HepG2 (cell line): ENCODE results near the gene RASA2. TPM values are rescaled to one million over a fixed set of nuclear protein-coding genes. Genes with fewer than 3 reads are reported as not detected.

Experiments used
- ATF4 ChIP-seq, 2 experiments: fragments of 450-650 bp in 1 of 2; sonication (generic) in 1 of 2; formaldehyde crosslinking; IDR thresholded peaks; 2 replicates each; pipeline versions ENCODE4 v1.5.0 to v1.8.0; 2020 to 2022; ENCODE audit warnings: mild to moderate bottlenecking in 1 of 2, missing genetic modification reagents in 1 of 2
- CREM ChIP-seq, 2 experiments: sonication (generic) in 1 of 2; formaldehyde crosslinking in 1 of 2; IDR thresholded peaks; 2 replicates each; pipeline versions ENCODE4 v1.4.0 to v1.6.1; 2016 to 2020; ENCODE audit warnings: antibody characterized with exemption in 1 of 2, mild to moderate bottlenecking in 1 of 2, missing genetic modification reagents in 1 of 2
- FOXK1 ChIP-seq: sonication (generic); formaldehyde crosslinking; IDR thresholded peaks from 2 replicates; pipeline ENCODE4 v1.4.0; 2020; ENCODE audit warnings: low read depth, missing genetic modification reagents, borderline replicate concordance
- HDAC6 ChIP-seq: fragments of 200-600 bp; sonication (generic); IDR thresholded peaks from 2 replicates; pipeline ENCODE4 v1.7.0; 2017; ENCODE audit warnings: mild to moderate bottlenecking, antibody characterized with exemption, low read length, low read depth
- HMG20A ChIP-seq: IDR thresholded peaks from 2 replicates; pipeline ENCODE4 v1.6.1; 2016; ENCODE audit warnings: borderline replicate concordance
- MTF1 ChIP-seq: sonication (generic); formaldehyde crosslinking; IDR thresholded peaks from 2 replicates; pipeline ENCODE4 v1.5.0; 2020; ENCODE audit warnings: missing genetic modification reagents
- PATZ1 ChIP-seq: sonication (generic); formaldehyde crosslinking; IDR thresholded peaks from 2 replicates; pipeline ENCODE4 v1.4.0; 2020; ENCODE audit warnings: missing genetic modification reagents
- PHF8 ChIP-seq: sonication (generic); formaldehyde crosslinking; IDR thresholded peaks from 2 replicates; pipeline ENCODE4 v1.5.0; 2020; ENCODE audit warnings: missing genetic modification reagents
- PRDM4 ChIP-seq: sonication (generic); formaldehyde crosslinking; IDR thresholded peaks from 2 replicates; pipeline ENCODE4 v1.9.0; 2021; ENCODE audit warnings: missing genetic modification reagents, borderline replicate concordance
- RXRA ChIP-seq: sonication (generic); formaldehyde crosslinking; IDR thresholded peaks from 2 replicates; pipeline ENCODE4 v1.5.1; 2020; ENCODE audit warnings: missing genetic modification reagents
- SATB2 ChIP-seq: sonication (generic); formaldehyde crosslinking; IDR thresholded peaks from 2 replicates; pipeline ENCODE4 v1.5.0; 2020; ENCODE audit warnings: missing genetic modification reagents
- SRSF4 ChIP-seq: fragments of 200-400 bp; formaldehyde crosslinking; IDR thresholded peaks from one replicate; pipeline ENCODE4 v1.6.1; 2018; ENCODE audit warnings: mild to moderate bottlenecking, low read depth, low read length, moderate library complexity; ENCODE audit not compliant: poor library complexity, severe bottlenecking
- SUZ12 ChIP-seq: fragments of 150-350 bp; IDR thresholded peaks from 2 replicates; pipeline ENCODE4 v1.6.1; 2014; ENCODE audit warnings: low read depth, low read length
- TAF1 ChIP-seq: sonication (generic); formaldehyde crosslinking; IDR thresholded peaks from 2 replicates; pipeline ENCODE4 v1.4.0; 2020; ENCODE audit warnings: missing genetic modification reagents
- TCF12 ChIP-seq, 2 experiments: fragments of 450-650 bp in 1 of 2; sonication (generic) in 1 of 2; formaldehyde crosslinking in 1 of 2; IDR thresholded peaks; 2 replicates each; pipeline versions ENCODE4 v1.6.1 to v1.8.0; 2017 to 2022; ENCODE audit warnings: antibody characterized with exemption in 1 of 2, mild to moderate bottlenecking in 1 of 2, missing genetic modification reagents in 1 of 2, moderate library complexity in 1 of 2
- THAP8 ChIP-seq: sonication (generic); formaldehyde crosslinking; IDR thresholded peaks from 2 replicates; pipeline ENCODE4 v1.5.1; 2020; ENCODE audit warnings: missing genetic modification reagents, mild to moderate bottlenecking, borderline replicate concordance
- XBP1 ChIP-seq: sonication (generic); formaldehyde crosslinking; IDR thresholded peaks from 2 replicates; pipeline ENCODE4 v1.5.0; 2020; ENCODE audit warnings: missing genetic modification reagents
- XRCC5 ChIP-seq: fragments of 200-400 bp; formaldehyde crosslinking; optimal IDR thresholded peaks from 2 replicates; pipeline ENCODE3; 2017; ENCODE audit warnings: mild to moderate bottlenecking, low read length
- ZFY ChIP-seq: sonication (generic); formaldehyde crosslinking; IDR thresholded peaks from 2 replicates; pipeline ENCODE4 v1.4.0; 2020; ENCODE audit warnings: missing genetic modification reagents
- ZNF138 ChIP-seq: sonication (generic); formaldehyde crosslinking; IDR thresholded peaks from 2 replicates; pipeline ENCODE4 v1.5.0; 2020; ENCODE audit warnings: mild to moderate bottlenecking, low read depth, missing genetic modification reagents
- ZNF224 ChIP-seq: sonication (generic); formaldehyde crosslinking; IDR thresholded peaks from 2 replicates; pipeline ENCODE4 v1.5.0; 2020; ENCODE audit warnings: mild to moderate bottlenecking, missing genetic modification reagents
- ZNF232 ChIP-seq: sonication (generic); formaldehyde crosslinking; IDR thresholded peaks from 2 replicates; pipeline ENCODE4 v1.4.0; 2020; ENCODE audit warnings: missing genetic modification reagents, borderline replicate concordance
- polyA plus RNA-seq, 8 experiments: library from polyadenylated mRNA; depleted of rRNA in 3 of 8; stranded (reverse) in 7 of 8; unstranded in 1 of 8; fragments of >200 nt; fragmentation: Illumina TruSeq in 4 of 8; extraction: Trizol in 4 of 8; gene quantifications; 2 replicates each; pipeline versions ENCODE4 v1.2.1 to v1.2.3, GENCODE V29; 2011 to 2016; ENCODE audit warnings: low read depth in 4 of 8, missing spikeins in 1 of 8, mixed read lengths in 1 of 8; ENCODE audit not compliant: insufficient read depth in 1 of 8
- total RNA-seq, 5 experiments: library from RNA; depleted of rRNA; stranded (reverse); fragments of >200 nt; fragmentation: Illumina TruSeq; extraction: Trizol; gene quantifications; 2 replicates each; pipeline ENCODE4 v1.2.3, GENCODE V29; 2016; ENCODE audit warnings: low read depth in 1 of 5

Gene RASA2
- total and polyA plus RNA-seq, 2 of the 13 experiments (the other 11 are each of a cell fraction or from before 2014, with no cell fraction given) = 5.4 to 8.5 TPM

- peak; percentile 46; the same call in 1 of the 2 replicates for TF ChIP-seq ZFY (CRISPR knock-in tag)
- TF ChIP-seq PHF8 (CRISPR knock-in tag) = 0 out of 2 replicates have a peak, but pooled peaks have one; percentile 27
- TF ChIP-seq MTF1 = no peak
- TF ChIP-seq SUZ12 = peak; percentile 53; the same call in 1 of the 2 replicates
- TF ChIP-seq PATZ1 (CRISPR knock-in tag) = no peak
- no peak for TF ChIP-seq ZNF138 (CRISPR knock-in tag)
- no peak for TF ChIP-seq HMG20A (CRISPR knock-in tag)
- TF ChIP-seq RXRA (CRISPR knock-in tag) = no peak
- TF ChIP-seq SATB2 (CRISPR knock-in tag) = no peak
- TF ChIP-seq HDAC6 = no peak
- TF ChIP-seq TCF12 (IDR thresholded peaks at IDR 0.05) = no peak
- no peak for TF ChIP-seq TCF12 (CRISPR knock-in tag; IDR thresholded peaks at IDR 0.05)
- no peak for TF ChIP-seq FOXK1 (CRISPR knock-in tag)
- TF ChIP-seq THAP8 (CRISPR knock-in tag) = no peak
- peak; percentile 34; the same call in 1 of the 2 replicates for TF ChIP-seq CREM (IDR thresholded peaks at IDR 0.05)
- no peak for TF ChIP-seq CREM (CRISPR knock-in tag; IDR thresholded peaks at IDR 0.05)
- no peak for TF ChIP-seq ZNF232
- TF ChIP-seq ATF4 (CRISPR knock-in tag; IDR thresholded peaks at IDR 0.05) = no peak
- no peak for TF ChIP-seq XBP1 (CRISPR knock-in tag)
- TF ChIP-seq ZNF224 (CRISPR knock-in tag) = no peak
- TF ChIP-seq SRSF4 = no peak
- TF ChIP-seq PRDM4 (CRISPR knock-in tag) = no peak
- no peak for TF ChIP-seq XRCC5
- peak; percentile 33; the same call in 1 of the 2 replicates for TF ChIP-seq TAF1 (CRISPR knock-in tag)
These were observed 160.1 kb downstream of the RASA2 start (continued) for GRCh38 chr3:141646760-141647561.
